Activated T-cell treated with anti-CD3 and anti-CD28 coated beads for 1 hour (primary cell): ENCODE data around the gene C11orf91.
"Not testable (repeated sequence)": the region's sequence is repeated elsewhere in the genome, so short reads cannot be mapped to it uniquely, and the experiment has no call there.

ENCODE experiments used
- DNase-seq: peaks from one replicate; pipeline ENCODE4 v3.0.0-alpha.2; 2020; ENCODE audit warnings: low read depth

Gene C11orf91

DNA sequence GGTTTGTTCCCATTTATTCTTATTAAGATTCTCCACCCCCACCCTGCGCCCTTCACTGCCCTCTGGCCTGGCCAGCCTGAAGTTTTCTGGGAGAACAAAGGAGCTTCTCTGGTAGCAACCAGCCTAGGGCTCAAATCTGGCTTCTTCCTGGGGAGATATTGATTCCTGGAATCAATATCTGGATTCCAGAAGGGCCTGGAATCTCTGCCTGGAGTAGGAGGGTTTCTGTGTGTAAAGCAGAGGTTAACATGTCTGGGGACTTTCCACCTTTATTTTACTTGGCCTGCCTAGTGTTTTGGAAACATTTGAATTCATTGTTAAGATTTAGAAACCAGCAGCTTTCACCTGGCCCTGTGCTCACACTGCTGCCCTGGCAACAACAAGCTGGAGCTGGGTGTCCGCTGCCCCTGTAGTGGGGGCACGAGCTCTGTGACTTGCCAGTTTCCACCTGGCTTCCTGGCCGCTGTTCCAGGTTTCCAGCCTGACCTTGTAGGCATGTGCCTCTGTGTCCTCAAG is 5.5 kb downstream of the C11orf91 start:
- DNase-seq = no peak

DNA sequence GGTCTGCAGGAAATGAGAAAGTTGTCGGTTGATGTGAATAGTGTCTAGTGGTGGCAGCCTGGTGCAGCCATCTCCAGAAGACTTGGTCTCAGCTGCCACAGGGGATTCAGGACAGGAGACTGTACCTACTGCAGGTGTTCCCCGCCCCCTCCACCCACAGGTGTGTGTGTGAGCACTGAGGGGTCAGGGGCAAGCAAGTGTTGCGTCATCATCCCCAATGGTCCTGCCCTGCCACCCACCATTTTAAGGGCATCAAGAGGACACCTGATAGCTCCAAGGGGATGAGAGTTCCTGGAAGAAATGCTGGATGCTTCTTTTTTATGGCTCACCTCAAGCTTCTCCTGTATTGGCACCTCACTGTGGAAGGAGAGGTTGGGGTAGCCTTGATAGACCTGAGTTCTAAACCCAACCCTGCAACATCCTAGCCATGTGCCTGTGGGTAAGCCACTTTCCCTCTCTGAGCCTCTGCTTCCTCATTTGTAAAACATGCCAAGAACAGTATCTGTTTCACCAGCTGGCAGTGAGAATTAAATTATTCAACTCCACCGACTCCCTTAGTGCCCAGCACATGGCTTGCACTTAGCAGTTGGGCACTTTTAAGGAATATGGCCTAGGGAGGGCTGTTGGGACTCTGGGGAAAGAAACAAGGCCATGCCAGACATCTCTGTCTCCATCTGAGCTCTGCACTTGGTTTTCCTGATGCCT is 6.1 kb downstream of the C11orf91 start:
- no peak for DNase-seq

- no peak for DNase-seq
These were observed 8.1 kb downstream of the C11orf91 start for GRCh38 chr11:33692541-33692940.

DNA sequence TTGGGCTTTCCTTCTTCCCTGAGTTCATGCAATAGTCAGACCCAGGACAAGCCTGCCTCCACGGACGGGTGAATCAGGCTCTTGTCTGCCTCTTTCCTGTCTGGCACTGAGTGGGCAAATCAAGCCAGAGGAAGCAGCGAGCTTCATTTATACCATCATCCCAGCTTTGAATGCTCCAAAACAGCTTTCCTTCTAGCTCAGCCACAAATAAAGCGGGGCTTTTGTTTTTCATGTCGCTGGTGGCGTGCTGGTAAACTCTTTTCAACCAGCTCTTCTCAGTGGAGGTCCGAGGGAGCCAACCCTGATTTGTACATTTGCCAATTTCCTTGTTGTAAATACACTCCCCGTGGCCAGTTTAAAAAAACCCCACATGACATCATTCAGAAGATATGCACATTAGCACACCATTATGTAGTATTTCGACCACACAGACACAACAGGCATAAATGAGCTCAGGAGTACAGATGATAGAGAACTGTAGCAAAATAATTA is 8.6 kb downstream of the C11orf91 start:
- DNase-seq = no peak

DNA sequence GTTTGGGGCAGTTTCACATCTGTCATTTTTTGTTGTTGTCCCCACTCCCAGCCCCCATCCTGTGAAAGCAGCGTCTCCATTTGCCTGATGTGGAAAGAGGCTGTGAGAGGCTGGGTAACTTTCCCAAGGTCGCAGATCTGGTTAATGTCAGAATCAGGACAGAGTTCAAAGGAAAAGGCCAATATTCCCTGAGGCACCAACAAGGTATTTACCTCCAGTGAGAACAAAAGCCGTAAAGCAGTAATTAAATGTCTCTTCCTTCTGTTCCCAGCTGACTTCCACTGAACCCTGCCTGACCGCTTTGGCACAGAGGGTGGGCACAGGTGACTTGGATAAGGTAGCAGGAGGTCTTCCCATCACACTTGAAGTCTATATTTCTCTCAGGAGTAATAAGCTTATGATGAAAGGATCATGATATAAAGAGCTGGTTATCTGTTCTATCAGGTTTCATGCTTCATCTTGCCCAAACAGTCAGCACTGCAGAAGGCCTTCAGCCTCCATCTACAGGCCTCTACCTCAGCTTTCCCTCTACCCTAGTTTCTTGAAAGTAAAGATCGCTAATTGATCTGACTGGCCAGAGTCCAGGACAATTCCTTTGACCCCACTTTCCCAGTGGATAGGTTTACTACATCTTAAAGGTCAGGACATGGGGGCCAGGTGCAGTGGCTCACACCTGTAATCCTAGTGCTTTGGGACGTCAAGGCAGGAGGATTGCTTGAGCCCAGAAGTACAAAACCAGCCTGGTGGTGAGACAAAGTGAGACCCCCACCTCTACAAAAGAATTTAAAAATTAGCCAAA is 9.4 kb downstream of the C11orf91 start:
- DNase-seq = no peak

GRCh38 chr11:33690290-33691065 is 10.1 kb downstream of the C11orf91 start:
- no peak for DNase-seq

GRCh38 chr11:33689501-33689900 is 11.1 kb downstream of the C11orf91 start:
- DNase-seq = no peak

GRCh38 chr11:33689085-33689484 is 11.5 kb downstream of the C11orf91 start:
- DNase-seq = no peak

GRCh38 chr11:33687733-33688479 is 12.7 kb downstream of the C11orf91 start:
- no peak for DNase-seq

DNA sequence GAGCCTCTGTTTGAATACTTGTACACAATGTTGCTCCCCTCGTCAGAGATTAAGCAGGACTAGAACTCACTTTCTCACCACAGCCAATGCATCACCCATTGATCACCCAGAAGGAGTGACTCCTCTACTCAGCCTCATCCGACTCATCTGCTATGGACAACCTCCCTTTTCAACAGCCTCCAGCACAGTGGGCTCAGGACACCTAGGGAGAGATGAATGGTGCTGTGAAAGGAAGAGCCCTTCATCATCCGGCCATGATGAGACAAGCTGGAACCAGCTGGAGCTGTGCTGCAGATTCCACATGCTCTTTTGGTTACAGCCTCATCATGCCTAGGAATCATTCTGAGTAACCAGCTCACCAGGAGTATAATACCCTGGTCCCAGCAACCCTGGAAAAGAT is 15.5 kb downstream of the C11orf91 start:
- no peak for DNase-seq

GRCh38 chr11:33684003-33684706 is 16.5 kb downstream of the C11orf91 start:
- DNase-seq = no peak

GRCh38 chr11:33682446-33682845 is 18.2 kb downstream of the C11orf91 start:
- no peak for DNase-seq

GRCh38 chr11:33682019-33682418 is 18.6 kb downstream of the C11orf91 start:
- DNase-seq = no peak

- DNase-seq = not testable (repeated sequence)
These were observed 22.0 kb downstream of the C11orf91 start for GRCh38 chr11:33678616-33679015.

DNA sequence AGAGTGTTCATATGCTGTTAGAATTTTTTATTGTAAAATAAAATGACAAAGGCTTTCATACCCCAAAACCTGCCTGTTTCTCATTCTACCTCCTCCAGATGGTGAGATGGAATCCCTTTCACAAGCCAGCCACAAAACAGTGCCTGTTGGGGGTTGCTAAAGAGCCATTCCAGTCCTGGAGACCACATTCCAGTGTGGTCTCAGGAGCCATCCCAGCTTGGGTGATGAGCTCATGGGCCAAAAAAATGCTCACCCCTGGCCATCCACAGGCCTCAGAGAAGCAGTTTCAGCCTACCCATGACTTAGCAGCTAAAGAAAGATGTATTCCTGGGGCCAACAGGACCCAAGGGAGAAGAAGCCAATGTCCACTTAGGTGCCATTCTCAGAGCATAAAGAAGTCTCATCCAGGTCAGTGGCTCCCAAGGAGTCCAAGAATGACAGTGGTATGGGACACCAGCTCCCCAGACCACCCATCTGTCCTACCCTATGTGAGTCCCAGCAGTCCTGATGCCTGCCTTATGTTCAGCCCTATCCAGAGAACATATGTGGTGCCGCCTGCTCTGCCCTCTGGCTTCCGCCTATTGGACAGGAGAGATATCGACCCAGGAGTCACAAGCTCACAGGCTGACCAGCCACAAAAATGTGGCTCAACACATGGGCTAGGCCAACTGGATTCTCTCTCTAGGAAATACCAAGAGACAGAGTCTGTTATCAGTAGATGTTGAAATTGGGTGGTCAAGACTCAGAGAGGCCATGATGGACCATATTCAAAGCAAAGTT is 26.4 kb downstream of the C11orf91 start:
- DNase-seq = no peak

DNA sequence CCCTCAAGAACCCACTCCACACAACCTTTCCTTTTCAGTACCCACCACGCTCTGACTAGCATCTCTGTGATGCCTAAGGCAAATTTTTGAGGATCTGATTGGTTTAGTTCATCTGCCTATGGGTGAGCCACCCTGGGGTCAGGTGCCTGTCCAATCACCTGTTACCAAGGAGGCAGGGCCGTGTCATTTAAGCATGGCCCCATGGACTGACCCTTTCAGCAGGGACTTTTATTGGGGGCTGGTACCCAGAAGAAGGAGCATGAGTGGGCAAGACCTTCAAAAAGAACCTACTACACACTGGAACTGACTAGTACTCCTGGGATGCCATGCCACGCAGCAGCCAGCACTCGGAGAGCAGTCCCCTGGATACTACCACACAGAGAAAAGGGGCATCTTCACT is 28.4 kb downstream of the C11orf91 start:
- DNase-seq = no peak

DNA sequence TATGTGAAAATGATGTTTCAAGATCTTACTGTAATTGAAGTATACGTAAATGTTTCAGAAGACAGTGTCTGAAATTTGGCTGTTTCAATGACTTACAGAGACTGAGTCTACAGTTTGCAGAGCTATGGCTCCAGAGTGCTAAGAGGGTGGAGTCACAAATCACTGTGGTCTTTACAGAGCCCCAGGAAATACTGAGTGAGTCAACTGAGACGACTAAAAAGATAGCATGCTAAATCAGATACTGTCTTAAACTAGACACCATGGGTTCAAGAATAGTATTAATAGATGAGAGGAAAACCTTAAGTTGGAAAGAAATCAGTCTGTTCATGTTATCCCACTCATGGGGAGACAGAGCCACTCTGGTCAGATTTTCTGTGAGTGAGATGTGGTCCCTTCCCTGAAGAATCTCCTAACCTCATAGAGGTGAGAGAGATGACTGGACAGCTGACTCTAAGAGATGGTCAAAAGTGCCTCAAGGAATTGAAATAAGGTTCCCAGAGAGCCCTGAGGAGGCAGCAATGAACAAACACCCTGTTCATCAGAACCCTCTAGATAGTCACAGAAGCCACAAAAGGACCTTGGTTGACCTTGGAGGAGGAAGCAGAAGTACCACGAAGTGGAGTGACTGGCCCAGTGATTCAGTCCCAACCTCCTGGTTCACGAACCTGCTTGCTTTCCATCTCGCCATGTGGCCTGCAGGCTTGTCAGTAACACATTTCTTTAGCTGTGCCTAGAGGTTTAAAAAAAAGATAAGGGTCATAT is 30.2 kb downstream of the C11orf91 start:
- no peak for DNase-seq

DNA sequence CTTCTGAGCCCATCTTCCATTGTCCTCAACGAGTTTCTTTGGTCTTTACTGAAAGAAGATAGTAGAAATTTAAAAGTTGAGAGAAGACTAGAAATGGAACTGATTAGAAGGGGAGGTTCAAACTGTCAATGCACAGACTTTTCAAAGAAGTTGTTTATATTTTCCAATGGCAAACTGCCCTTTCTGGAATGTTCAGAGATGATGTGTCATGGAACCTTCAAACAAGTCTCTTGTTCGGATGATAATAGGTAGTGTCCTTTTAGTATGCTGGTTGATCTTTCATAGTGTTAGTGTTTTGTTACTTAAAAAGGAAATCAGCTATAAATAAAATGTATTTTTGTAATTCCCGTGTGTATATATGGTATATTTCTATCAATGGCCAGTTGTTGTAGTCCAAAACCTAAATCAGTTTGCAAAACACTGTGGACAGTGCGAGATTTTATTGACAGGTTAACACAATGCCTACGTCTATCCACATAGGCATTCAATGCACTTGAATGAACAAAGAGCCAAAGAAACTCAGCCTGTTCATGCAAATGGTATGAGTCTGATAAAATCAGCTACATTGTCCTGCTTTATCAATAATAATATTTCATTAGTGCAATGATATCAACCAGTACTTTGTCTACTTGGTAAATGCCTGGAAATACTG is 30.9 kb downstream of the C11orf91 start:
- no peak for DNase-seq
